ENCODE results near the gene SETBP1. TPM values are rescaled to one million over a fixed set of nuclear protein-coding genes. Genes with fewer than 3 reads are reported as not detected.
"Not testable (repeated sequence)": the region's sequence is repeated elsewhere in the genome, so short reads cannot be mapped to it uniquely, and the experiment has no call there.

The SETBP1 gene
- polyA plus RNA-seq, 1 donor = 14.8 TPM

DNA sequence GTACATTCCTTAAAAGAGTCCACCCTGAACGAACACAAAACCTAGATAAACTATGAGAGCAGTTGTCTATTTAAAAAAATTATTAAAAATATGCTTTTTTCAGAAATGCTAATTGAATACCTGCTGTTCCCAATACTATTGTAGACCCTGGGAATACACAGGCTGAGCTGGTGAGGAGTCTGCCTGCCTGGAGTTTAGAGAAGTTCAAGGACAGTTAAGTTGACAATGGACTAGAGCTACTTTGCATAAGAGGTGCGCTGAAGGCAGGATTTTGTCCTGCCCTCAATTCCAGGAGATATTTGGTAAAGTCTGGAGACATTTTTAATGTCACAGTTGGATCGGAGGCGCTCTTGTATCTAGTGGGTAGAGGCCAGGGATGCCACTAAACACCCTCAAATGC, 110.2 kb downstream of the SETBP1 start:
- DNase-seq (ENCODE audit: low read depth) = no peak

- no peak for DNase-seq (ENCODE audit: low read depth)
Observed at GRCh38 chr18:44791520-44791919, 110.8 kb downstream of the SETBP1 start.

GRCh38 chr18:44792456-44793061, 111.9 kb downstream of the SETBP1 start:
- no peak for DNase-seq (ENCODE audit: low read depth)

DNA sequence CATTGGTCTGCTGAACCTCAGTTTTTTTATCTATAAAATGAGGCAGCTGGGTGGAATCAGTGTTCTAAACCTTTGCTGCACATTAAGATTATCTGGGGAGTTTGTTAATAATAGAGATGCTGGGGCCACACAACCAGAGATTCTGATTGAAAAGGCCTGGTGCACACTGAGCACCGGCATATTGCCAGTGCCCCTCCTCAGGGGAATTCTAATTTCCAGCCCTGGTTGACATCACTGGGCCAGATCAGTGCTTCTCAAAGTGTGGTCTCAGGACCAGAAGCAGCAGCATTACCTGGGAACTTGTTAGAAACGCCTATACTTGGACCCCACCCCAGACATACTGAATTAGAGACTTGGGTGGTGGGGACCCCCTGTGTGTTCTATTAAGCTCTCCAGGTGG, 112.5 kb downstream of the SETBP1 start:
- no peak for DNase-seq (ENCODE audit: low read depth)

- no peak for DNase-seq (ENCODE audit: low read depth)
Observed at GRCh38 chr18:44793685-44794084, 113.0 kb downstream of the SETBP1 start.

- DNase-seq (ENCODE audit: low read depth) = no peak
Observed at GRCh38 chr18:44795241-44795640, 114.6 kb downstream of the SETBP1 start.

GRCh38 chr18:44796429-44797428, 116.0 kb downstream of the SETBP1 start:
- DNase-seq (ENCODE audit: low read depth) = no peak

GRCh38 chr18:44798433-44799048, 117.9 kb downstream of the SETBP1 start:
- DNase-seq (ENCODE audit: low read depth) = no peak

DNA sequence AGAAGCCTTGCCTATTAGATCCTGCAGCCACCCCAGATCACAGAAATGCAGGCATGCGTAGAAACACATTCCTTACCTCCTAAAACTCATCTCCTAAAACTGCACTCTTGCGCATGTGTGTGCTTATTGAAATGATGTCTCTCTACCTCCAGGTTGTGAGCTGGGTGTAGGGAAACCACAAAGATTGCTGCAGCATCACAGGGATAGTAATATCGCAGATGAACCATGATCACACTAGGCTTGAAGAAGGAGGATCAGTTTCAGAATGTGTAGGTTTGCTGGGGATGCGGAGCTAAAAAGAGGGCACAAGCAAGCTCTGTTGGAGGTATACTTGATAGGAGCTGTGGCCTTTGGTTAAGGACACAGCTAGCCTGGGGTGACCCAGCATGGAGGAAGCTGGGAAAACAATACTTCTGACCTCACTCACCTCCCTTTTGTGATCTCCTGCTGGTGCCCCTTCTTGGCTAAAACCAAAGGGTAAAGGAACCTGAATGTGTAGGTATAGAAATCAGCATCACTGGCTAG, 118.8 kb downstream of the SETBP1 start:
- no peak for DNase-seq (ENCODE audit: low read depth)

- no peak for DNase-seq (ENCODE audit: low read depth)
Observed at GRCh38 chr18:44799907-44800421, 119.3 kb downstream of the SETBP1 start.

DNA sequence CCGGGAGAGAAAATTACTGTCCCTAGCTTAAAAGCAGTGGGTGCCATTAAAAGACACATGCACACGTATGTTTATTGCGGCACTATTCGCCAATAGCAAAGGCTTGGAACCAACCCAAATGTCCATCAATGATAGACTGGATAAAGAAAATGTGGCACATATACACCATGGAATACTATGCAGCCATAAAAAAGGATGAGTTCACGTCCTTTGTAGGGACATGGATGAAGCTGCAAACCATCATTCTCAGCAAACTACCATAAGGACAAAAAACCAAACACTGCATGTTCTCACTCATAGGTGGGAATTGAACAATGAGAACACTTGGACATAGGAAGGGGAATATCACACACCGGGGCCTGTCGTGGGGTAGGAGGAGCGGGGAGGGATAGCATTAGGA, 120.1 kb downstream of the SETBP1 start:
- DNase-seq (ENCODE audit: low read depth) = not testable (repeated sequence)

GRCh38 chr18:44801781-44802180, 121.1 kb downstream of the SETBP1 start:
- no peak for DNase-seq (ENCODE audit: low read depth)

DNA sequence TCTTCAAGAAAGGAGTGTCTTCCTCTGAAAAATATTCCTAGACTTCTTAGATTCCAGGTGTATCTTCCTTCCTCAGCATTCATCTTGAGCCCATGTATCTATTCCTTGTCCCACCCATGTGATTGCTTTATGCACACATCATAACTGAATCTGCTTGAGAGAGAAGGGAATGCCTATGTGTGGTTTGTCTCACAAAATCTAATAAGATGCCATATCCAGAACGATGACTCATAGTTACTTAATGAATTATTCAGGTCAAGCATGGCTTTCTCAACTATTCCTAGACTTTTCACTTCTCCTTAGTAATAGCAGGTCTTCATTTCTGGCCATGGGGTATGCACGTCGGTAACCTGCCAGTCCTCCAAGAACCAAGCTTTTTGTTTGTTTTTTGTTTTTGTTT, 121.8 kb downstream of the SETBP1 start:
- DNase-seq (ENCODE audit: low read depth) = no peak

GRCh38 chr18:44803019-44803650, 122.4 kb downstream of the SETBP1 start:
- DNase-seq (ENCODE audit: low read depth) = no peak

- no peak for DNase-seq (ENCODE audit: low read depth)
Observed at GRCh38 chr18:44804033-44804432, 123.3 kb downstream of the SETBP1 start.

DNA sequence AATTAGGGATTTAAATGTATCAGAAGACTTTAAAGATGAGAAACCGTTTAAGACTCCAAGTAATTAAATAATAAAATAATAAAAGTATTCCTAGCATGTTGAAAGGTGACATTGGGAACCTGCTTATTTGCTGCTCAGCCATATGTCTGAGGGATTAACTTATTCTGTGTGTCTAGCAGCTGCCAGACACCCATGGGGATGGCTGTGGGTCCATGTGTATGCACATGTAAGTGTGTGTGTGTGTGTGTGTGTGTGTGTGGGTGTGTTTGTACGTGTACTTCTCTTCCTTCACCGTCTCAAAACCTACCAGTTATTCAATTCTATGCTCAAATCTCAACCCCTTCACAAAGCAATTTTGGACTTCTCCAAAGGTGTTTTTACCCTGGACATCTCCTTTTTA, 124.5 kb downstream of the SETBP1 start:
- DNase-seq (ENCODE audit: low read depth) = no peak

- no peak for DNase-seq (ENCODE audit: low read depth)
Observed at GRCh38 chr18:44805643-44806042, 125.0 kb downstream of the SETBP1 start.

GRCh38 chr18:44807766-44808165, 127.1 kb downstream of the SETBP1 start:
- no peak for DNase-seq (ENCODE audit: low read depth)

GRCh38 chr18:44811572-44812125, 131.0 kb downstream of the SETBP1 start:
- DNase-seq (ENCODE audit: low read depth) = no peak

- no peak for DNase-seq (ENCODE audit: low read depth)
Observed at GRCh38 chr18:44812426-44812825, 131.7 kb downstream of the SETBP1 start.

DNA sequence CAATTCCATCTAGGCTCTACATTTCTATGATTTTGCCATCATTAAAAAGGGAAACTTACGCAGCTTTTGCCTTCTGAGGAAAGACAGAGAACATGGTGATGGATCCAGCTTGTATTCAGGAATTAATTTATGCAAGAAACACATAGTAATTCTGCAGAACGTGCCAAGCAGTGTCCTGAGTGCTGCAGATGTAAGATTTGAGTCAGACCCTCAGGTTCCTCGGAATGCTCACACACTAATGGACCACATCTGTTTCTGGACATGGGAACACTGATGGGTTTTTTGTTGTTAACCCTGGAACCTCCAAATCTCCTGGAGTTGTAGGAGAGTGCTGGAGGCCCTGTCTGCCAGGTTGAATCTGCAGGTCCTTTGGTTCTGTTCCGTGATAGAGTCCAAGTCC, 132.9 kb downstream of the SETBP1 start:
- DNase-seq (ENCODE audit: low read depth) = no peak

Measured in forelimb muscle (tissue), 1 donor.